ENCODE data around the gene TOMM6. TPM values are rescaled to one million over a fixed set of nuclear protein-coding genes. Genes with fewer than 3 reads are reported as not detected.

Gene TOMM6
- polyA plus RNA-seq, 1 donor from 2014 or later = 184 TPM

GRCh38 chr6:41767112-41767833 lies 20.2 kb upstream of the TOMM6 start:
- Histone ChIP-seq H3K9me2 (ENCODE audit: insufficient read depth, low read length) (no peaks in the 10 kb centered on the region), H3K27ac (ENCODE audit: low read length) (no peak overlapping the region), H3K9ac (ENCODE audit: low read length) (no peak overlapping the region)

More at GRCh38 chr6:41767112-41767833, 20.2 kb upstream of the TOMM6 start:
- H3K36me3 ChIP-seq (ENCODE audit: insufficient read depth, low read length) = no peaks in the 10 kb centered on the region
- H3K4me3 ChIP-seq (ENCODE audit: low read length) = no peak overlapping the region
- H3K9me3 ChIP-seq (ENCODE audit: low read length) = no peaks in the 10 kb centered on the region
- no peak overlapping the region for H2AFZ ChIP-seq (ENCODE audit: low read depth, low read length)
- TF ChIP-seq SMC3 (conservative IDR thresholded peaks at IDR 0.05; ENCODE audit: poor library complexity) (no peak), CTCF (IDR thresholded peaks at IDR 0.05; ENCODE audit: poor library complexity, severe bottlenecking) (no peak), EP300 (conservative IDR thresholded peaks at IDR 0.05; ENCODE audit: poor library complexity, severe bottlenecking) (no peak), EZH2 (IDR thresholded peaks at IDR 0.05; ENCODE audit: borderline replicate concordance, insufficient read depth, low read length, poor library complexity, severe bottlenecking) (no peak), MXI1 (conservative IDR thresholded peaks at IDR 0.05; ENCODE audit: poor library complexity, severe bottlenecking) (no peak), POLR2AphosphoS5 (IDR thresholded peaks at IDR 0.05) (no peak), REST (IDR thresholded peaks at IDR 0.05; ENCODE audit: borderline replicate concordance) (no peak), RAD21 (conservative IDR thresholded peaks at IDR 0.05) (no peak), TAF1 (IDR thresholded peaks at IDR 0.05; ENCODE audit: low read depth) (no peak)
- H3F3A ChIP-seq (ENCODE audit: insufficient read depth, low read length, poor library complexity, severe bottlenecking) = no peaks in the 10 kb centered on the region
- H3K27me3 ChIP-seq (ENCODE audit: insufficient read depth, low read depth, low read length) = no peaks in the 10 kb centered on the region
- no peak overlapping the region for H3K4me2 ChIP-seq (ENCODE audit: low read length)
- no peaks in the 10 kb centered on the region for H3K79me2 ChIP-seq (replicated peaks; ENCODE audit: insufficient read depth, low read length)
- H4K20me1 ChIP-seq (ENCODE audit: insufficient read depth) = no peaks in the 10 kb centered on the region
